HG03097 (cell line): ENCODE results near the gene SACS.

Experiments
- ATAC-seq: cut with Tn5 transposase; IDR thresholded peaks from one replicate; pipeline ENCODE4 v1.9.1; 2021; ENCODE audit not compliant: unreplicated experiment, low FRiP score

SACS gene

DNA sequence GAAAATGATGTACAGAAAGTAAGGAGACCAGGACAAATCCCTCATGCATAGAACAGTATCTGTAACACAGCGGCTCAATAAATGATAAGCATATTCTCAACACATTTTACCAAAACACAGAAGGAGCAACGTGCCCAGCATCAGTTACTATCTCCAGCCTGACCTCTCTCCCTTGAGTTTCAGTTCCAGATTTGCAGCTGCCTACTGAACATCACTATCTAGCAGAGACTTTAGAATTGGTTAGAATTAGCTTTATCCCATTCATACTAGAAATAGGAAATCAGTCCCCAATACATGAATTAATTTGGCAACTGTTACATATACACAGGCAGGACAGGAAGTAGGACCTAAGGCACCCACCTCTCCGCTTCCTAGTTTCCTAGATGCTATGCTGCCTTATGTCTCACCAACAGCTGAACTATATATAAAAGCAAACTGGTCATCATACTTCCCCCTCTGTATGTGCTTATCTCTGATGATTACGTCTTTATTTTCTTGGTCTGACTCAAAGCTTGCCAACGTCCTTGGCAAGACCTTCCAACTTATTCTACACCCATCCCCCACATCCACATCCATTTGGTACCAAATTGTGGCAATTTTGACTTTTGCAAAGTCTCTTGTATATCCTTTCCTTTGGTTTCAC, 61.1 kb downstream of the SACS start:
- ATAC-seq, result no peak

DNA sequence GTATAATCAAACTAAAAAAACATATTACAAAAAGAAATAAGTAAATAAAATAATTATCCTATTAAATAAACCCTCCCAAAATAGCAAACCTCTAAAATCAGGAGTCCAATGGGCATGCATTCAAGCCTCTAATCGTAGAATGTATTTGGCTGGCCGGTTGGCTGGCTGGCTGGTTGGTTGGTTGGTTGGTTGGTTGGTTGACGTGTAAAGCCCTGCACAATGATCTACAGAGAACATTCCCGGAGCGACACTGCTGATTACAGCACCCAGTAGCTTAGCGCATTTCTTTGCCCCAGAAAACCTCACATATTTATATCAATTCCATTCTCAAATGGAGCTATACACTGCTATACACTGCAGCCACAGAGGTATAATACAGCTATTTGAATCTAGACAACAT, 65.6 kb downstream of the SACS start:
- ATAC-seq, result no peak

DNA sequence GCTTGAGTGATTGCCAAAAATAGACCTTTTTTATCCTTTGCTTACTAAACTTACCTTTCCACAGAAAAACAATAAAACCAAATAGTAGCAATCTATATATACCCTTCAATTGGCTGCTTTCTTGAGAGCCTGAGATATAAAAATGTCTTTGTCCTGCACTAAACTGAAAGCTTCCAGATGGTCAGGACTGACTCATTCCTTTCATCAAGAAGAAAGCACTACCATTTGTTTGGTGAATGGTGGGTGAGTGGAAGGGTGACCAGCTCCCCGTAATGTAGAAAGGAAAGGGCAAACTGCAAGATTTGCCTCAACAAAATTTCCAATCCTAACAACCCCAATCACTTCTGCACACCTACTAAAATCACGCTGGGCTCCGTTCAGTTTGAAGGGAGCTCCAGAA, 67.8 kb downstream of the SACS start:
- no peak for ATAC-seq

DNA sequence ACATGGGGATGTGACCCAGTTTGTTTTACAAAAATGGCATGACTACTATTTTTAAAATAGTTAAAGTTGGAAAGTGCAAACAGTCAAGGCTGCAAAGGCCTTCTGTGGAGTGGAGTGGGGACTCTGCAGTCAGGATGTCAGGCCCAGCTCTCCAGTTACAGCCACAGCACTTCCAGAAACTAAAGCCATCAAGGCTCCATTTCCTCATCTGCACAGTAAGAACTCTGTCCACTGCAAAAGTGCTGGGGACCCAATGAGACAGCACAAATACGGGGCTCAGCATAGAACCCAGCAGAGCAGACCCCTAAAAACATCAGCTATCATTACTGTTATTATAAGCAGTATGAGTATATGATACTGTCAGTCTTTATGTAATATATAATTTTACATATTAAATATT, 73.6 kb downstream of the SACS start:
- ATAC-seq, result no peak

- ATAC-seq, result no peak
These were observed 76.2 kb downstream of the SACS start for GRCh38 chr13:23357349-23357748.

GRCh38 chr13:23356368-23356767, 77.1 kb downstream of the SACS start:
- ATAC-seq, result no peak

DNA sequence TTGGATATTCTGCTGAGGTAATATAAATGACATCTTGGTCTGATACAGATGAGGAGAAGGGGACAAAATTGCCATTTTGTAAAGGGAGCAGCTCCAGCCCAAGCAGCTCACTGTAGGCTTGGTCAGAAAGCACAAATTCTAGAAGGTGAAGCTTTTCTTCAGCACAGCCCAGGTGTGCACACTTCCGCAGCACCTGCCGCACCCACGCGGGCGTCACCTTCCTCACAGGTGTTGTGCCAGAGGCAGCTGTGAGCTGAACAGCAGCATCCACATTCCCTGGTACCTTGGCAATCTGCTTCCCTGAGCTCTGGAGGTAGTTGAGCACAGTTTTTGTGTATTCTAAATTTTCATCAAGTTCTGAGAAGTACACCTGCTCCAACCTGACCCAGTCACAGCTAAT, 79.0 kb downstream of the SACS start:
- no peak for ATAC-seq

- ATAC-seq, result no peak
These were observed 81.3 kb downstream of the SACS start for GRCh38 chr13:23352161-23352560.

GRCh38 chr13:23350009-23350408, 83.5 kb downstream of the SACS start:
- no peak for ATAC-seq

- ATAC-seq, result no peak
These were observed 84.2 kb downstream of the SACS start for GRCh38 chr13:23349161-23349897.

- no peak for ATAC-seq
These were observed 85.0 kb downstream of the SACS start for GRCh38 chr13:23348262-23349127.

DNA sequence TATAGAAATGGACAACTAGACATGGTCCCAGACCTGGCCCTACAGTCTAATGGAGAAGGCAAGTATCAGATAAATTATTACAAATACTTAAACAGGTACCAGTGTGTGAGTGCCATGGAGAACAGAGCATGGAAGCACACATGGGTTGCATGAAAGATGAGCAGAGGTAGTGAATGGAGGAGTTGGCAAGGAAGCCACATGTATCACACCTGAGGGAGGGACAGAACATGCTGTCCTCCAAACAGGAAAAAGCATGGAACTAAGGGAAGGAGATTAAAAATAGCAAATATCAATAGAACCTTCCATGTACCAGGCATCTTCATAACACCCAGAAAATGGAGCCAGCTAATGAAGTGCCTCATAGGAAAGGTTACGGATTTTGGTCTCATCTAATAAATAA, 85.9 kb downstream of the SACS start:
- ATAC-seq, result no peak

- ATAC-seq, result no peak
These were observed 88.4 kb downstream of the SACS start for GRCh38 chr13:23344931-23345595.

- ATAC-seq, result no peak
These were observed 94.3 kb downstream of the SACS start for GRCh38 chr13:23339225-23339624.

DNA sequence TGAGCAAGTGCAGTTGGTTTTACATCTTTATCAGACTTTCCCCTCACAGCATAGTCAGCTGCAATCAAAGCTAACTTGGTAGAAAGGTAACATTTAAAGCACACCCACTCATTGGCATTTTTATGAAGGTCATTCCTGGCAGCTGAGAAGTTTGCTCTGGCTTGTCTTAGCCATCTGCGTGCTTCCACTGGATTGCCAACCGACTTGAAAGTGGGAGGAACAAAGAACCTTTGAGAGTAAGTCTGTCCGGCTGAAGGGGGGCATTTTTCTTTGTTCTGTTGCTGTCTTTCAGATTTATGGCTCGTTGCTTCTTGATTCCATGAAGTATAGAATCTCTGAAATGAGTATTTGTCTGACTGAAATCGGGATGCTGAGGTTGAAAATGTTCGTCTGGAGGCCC, 103.1 kb downstream of the SACS start:
- ATAC-seq, result no peak

GRCh38 chr13:23325191-23325590, 108.3 kb downstream of the SACS start:
- no peak for ATAC-seq

DNA sequence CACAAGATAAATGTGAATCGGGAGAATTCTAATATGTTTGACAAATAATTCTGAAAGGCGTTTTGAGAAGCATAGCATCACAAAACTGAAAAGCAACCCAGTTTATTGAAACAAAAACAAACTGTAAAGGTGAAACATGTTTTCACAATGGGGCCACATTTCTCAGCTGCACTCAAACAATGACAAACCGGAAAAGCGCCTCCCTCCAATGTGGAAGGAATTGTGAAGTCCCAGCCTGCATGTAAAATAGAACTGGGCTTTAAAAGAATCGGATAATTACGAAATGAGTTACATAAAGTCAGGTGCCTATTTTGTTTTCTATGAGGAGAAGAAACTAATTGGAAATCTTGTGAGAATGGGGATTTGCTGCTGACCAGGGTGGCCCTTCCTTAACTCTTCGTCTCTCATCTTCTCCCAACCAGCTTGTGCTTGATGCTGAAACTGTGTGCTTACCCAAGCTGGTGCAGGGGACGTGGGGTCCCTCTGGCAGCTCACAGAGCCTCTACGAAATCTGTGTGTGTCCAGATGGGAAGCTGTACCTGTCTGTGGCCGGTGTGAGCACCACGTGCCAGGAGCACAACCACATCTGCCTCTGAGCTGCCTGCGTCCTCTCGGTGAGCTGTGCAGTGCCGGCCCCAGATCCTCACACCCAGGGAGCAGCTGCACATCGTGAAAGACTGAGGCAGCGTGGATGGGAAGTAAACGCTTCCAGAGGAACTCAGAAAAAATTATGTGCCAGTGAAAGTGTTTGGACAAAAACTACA, 109.4 kb downstream of the SACS start:
- no peak for ATAC-seq

DNA sequence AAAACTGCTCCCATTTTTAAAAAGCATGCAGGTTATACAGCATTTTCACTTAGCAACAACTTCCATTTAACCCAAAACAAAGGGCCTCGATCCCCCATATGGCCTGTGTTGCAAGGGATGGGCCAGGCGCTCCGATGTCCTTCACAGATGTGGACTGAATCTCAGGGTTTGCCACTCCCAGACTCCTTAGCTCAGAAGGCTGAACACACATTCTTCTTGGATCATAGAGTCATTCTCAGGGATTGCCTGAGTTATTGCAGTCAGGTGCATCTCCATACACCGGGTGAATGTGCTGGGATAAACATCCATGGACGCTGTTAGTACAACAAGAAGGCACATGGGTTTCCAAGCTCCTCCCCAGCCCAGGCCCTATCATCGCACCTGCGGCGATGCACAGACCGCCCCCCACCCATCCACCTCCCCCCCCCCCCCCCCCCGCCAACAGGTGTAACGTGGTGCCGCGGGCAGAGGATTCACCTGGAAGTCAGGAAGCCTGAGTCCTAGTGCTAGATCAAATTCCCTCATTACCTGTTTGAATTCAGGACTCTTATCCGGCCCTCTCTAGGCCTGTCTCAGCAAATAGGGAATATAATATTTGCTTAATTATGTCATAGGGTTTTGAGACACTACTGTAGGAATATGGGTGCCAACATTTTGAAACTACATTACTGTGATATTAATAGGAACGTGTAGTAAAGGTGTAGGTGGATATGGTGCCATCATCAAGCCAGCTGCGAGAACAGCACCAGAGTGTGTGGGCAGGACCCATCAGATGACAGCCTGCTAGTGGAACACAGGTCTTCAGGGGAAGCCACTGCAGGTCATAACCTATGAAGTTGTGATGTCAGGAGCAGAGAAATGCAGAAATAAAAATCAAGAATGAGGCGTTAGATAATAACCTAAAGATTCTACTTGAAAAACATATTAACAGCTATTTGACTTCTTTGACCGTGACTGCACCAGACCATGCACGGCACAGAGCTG, 110.9 kb downstream of the SACS start:
- no peak for ATAC-seq
